ENCODE measurements around the gene WDFY4.

Gene WDFY4

DNA sequence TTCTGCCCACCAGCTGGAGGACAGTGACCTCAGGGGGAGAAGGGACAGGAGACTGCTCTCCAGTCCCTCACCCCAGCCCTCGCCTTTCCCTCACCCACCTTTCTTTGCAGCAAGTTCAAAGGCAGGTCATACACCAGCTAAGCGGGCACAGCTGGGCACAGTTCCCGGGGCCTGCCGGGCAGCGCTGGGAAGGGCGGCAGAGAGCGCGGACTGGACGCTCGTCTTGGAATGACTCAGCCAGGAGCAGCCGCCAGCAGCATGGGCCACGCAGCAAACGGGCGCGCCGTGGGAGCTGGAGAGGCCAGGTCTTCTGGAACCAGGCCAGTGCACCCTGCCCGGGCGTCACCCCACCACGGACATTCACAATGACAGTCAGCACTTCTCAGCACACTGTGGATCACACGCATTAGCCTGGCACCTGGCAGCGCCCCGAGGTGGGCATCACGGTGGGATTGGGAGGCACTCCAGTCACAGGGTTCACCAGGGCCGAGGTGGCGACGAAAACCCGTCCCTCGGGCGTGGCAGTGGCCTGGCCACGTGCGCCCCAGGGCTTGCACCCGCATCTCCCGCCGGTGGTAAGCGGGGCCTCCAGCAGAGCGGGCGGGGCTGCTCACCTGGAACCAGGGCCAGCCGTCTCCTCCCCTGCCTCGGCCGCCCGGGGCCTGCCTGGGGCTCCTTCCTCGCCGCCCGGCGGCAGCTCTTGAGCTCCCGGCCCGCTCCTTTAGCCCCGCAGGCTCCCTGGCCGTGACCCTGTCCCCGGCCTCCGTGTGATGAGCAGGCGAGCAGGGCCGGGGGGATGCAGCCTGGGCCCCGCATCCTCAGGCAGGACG is 29.0 kb upstream of the WDFY4 start:
- no peak for FAIRE-seq

DNA sequence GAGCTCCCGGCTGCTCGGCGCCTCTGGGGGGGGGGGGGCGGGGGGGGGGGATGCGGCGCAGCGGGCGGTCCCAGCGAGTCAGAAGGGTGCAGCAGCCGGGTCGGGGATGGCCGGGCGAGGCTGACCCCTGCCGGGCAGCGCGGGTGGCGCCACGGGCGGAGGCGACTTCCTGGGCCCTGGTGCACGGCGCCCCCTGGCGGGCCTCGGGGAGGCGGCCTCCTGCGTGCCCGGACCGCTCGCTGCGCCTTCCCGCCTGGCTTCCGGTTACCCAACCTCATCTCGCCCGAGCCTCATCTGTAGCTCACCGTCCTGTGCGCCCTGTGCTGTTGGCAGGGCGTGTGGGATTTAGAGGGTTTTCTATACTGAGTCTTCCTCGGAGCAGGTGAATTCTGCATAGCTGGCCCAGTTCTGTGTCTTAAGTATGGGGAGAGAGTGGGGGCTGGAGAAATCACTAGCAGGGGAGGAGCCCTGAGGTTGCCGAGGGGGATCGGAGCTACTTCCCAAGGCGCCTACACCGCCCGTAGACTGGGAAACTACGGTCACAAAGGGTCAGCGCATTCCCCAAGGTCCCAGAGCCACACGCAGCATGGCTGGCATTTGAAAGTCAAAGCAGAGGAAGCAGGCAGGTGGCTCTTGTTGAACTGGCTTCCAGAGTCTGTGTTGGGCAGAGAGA is 28.3 kb upstream of the WDFY4 start:
- FAIRE-seq: no peak

DNA sequence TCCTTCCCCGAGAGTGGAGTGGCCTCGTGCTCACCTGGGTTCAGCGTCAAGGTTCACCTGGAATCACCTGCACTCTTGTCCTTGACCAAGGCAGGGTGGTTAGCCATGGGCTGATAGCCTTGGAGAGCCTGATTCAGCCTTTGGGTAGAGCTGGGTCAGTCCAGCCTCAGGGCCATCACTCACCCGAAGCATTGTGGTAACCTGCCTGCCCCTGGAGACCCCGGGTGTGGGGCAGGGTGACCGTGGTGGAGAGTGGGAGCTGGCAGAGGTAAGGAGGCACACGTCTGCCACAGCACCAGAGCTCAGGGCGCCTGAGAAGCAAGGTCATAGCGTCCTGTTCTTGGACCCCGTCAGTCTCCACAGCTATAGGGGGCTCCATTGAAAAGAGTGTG is 27.8 kb upstream of the WDFY4 start:
- FAIRE-seq: no peak

DNA sequence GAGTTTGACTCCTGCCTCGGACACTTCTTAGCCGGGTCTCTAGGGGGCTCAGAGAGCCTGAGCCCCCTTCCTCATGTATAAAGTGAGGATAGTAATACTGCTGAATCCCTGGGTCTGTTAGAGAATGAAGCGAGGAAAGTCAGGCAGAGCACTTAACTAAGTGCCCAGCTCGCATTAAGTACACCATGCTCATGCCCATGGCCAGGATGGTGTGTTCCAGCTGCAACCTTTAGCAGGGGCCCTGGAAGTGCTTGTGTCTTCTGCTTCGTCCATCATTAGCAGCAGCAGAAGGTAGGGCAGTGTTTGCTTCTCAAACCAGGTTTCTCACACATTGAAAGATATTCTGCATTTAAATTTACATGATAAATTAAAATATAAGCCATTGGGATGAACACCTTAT is 27.3 kb upstream of the WDFY4 start:
- no peak for FAIRE-seq

DNA sequence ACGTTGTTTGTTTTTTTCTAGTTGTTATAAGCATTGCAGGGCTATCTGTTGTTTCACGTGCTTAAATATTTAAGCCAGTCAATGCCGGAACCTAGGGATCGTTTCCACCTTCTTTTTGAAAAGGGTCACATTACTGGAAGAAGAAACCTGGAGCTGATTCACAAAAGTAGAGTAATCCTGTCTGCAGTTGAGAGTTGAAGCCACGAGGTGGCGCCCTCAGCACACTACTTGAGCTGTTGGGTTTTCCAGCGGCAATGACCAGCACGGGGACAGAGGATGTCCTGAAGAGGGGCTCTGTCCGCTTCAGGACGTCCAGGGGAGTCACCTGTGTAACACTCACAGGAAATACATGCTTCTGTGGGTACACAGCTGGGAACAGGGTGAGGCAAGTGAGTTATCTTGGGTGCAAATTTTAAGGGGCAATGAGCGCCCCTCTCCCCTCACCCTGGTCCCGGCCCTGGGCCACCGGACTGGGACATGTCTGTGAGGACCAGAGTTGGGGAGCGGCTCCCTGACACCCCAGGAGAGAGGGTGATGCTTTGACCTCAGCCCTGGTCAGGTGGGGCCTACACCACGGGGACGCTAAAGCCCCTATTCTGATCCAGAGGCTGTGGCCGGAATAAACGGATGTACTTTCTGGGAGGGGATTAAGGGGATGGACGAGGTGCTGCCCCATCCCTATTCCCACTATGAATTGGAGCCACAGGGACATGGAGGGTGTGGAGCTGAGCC is 26.3 kb upstream of the WDFY4 start:
- no peak for FAIRE-seq

DNA sequence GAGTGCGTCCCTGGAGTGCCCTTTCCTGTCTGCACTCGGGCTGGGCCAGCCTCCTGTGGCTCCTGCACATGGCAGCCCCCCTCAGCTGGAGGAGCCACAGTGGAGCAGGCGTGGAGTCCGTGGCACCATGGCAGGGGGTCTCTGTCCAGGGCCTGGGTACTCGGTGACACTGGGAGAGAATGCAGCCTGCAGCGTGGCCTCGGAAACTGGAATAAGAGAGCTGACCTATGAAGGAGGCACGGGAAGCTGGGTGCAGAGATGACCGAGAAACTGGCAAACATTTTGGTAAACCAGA is 25.8 kb upstream of the WDFY4 start:
- FAIRE-seq: no peak

DNA sequence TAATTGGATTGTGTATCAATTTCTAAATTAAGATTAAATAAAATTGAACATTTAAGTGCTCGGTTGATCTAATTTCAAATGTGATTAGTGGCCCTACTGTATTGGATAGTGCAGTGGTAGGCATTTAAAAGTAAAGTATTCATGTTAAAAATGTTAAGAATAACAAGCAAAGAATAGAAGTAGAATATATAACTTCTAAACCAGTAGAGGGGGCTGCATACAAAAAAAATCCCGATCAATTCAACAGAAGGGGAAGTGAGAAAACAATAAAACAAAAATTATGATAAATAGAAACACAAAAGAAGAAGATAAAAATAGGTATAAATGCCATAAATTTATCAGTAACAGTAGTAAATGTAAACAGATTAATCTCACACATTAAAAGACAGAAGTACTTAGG is 24.9 kb upstream of the WDFY4 start:
- FAIRE-seq: no peak

DNA sequence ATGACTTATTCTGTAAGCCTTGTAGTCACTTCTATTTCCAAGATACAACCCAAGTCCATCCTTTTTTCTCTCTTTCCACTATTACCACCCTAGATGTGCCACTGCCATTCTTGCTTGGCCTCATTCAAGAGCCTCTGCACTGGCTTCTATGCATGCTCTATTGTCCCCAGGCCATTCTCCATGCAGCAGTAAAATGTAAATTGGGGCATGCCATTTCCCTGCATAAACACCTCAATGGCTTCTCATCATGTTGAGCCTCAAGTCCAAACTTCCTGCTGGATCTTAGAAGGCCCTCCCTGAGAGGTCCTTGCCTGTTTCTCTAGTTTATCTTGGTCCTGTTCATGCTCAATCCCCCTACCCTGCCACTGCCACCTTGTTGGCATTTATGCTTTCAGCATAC is 23.2 kb upstream of the WDFY4 start:
- no peak for FAIRE-seq

DNA sequence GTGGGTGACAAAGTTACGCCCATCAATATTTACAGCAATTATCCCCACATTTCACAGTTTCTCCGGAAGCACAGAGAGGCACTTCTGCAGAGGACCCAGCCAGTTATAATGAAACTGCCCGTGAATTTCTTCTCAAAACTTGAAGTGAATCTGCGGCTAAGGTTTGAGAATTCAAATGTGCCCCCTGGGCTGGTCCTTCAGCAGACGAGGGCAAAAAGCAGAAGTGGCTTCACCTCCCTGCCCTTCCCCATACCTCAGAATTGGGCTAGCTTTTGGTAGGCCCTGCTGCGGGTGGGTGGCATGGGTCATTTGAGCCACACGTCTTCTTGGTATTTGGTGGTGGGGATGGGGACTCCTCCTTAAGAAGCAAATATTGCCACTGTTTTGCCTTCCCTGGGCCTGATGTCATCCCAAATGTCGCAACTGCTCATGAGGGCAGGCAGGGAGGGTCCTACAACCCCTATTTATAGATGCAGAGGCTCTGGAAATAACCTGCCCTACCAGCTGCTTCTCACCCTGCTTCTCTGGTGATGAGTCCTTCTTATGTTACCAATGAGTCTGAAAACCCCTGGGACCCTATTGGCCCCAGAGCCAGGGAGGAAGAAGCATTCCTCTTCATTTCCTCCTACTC is 16.6 kb upstream of the WDFY4 start:
- FAIRE-seq: no peak

DNA sequence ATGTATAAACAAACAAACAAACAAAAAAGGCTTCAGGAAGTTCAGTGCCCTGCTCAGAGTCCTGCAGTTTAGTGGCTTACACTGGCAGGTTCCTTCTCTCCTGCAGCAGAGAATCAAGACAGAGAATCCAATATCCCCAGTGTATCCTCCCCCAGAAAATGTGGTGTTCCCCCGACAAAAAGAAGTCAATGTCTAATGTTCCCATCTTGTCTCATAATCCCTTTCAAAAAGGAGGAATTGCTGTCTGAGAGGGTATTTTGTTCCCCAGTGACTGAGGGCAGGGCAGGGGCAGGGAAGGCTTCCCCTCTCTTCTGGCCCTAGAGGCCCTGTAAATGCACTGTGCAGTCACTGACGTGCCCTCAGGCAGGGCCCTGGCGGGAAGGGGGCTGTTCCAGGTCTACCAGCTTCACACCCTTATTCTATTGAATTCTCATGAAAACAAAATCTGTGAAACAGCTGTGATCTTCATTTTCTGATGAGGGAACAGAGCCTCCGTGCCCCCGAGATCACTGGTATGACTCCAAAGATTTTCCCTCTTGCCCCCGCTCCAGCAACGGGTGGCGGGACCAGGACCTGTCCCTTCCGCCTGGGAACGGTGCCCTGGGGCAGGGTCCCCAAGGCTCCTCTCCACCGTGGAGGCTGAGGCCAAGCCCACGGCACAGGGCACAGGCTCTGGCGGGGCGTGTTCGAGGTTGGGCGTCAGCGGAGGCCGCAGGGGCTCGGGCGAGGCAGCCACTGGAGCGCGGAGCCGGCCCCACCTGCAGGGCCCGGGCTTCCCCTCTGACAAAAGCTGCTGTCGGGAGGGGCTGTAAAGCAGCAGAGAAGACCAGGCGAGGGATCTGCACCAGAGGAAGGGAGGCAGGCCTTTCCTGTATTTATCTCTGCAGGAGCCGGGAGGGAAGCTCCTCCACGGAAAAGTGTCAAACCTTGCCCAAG is 13.4 kb upstream of the WDFY4 start:
- no peak for FAIRE-seq

DNA sequence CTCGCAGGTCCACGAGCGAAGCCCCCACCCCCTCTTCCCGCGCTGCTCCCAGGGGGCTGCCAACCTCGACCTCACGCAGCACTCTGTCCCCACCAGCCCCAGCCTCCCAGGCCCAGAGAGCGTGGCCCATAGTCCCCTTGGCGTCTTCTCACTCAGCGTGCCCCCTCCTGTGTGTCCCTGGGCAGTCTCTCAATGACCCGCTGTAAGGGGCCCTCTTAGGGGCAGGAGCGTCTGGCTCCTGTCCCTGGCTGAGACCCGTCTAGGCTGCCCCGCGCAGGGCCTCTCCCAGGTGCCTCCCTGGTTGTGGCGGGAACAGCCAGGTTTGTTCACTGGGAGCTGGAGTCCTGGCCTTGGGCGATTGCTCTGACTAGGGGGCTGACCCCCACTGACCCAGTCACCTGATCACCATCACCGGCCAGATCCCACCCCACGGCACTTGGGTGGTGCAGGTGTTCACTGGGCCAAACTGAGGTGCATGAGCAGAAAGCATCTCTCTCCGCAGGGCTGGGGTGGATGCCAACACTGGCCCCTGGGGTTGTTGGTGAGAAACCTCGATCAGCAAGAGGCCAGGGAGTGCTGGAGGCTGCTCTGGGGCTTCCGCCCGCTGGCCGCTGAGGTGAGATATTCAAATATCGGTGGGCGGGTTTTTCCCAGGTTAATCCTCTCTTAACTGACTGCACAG is 12.6 kb upstream of the WDFY4 start:
- no peak for FAIRE-seq

DNA sequence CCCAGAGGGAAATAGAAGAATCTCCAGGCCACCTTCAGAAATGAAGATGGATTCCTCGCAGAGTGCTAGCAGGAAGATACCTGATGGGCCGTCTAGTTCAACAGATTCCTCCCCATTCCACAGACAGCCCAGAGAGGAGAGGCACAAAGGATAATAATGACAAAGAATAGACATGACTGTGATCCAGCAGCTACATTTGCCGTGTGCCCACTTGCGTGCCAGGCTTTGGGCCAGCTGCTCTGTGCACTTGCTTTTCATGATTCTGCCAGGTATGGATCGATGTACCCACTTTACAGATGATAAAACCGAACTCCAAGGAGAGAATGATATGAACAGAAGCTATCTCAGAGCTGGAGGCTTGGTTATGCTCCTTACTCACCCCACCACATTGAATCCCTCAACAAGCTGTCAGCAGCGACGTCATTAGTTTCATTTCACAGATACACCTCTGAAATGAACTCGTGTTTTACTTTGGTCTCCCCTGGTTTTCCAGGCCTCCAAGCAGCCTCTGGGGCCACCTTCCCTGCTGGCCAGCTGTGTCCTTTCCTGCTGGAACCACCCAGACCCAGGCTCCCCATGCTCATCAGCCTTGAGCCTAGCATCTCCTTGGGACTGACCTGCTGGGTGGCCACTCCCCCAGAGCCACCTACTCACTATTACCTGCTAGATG is 11.9 kb upstream of the WDFY4 start:
- no peak for FAIRE-seq

DNA sequence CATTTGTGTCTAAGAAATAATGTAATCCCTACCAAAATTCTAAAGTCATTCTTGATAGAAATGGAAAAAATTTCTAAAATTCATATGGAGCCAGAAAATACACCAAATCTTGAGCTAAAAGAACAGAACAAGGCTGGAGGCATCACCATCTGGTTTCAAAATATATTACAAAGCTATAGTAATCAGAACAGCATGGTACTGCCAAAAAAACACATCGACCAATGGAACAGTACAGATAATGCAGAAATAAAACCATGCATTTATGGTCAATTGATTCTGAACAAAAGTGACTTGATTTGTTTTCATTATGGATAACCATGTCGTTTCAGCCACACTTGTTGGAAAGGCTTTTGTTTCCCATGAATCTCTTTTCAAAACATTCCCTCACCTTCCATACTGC is 7.0 kb upstream of the WDFY4 start:
- FAIRE-seq: no peak

DNA sequence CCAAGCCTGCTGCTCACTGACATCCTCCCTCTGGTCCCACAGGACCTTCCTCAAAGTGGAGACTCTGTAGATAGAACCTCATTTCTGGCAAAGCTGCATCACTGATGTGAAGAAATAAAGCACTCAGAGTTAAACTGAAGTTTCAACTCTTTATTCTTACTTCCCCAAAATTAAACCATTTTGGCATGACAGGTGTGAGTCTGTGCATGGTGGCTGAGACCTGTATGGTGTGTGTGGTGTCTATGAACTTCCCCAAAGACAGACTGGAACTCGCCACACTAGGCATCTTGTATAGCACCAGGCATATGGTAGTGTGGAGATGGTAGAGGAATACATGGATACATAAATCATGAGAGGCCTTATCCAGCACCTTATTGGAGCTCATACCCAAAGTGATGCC is 6.6 kb upstream of the WDFY4 start:
- FAIRE-seq: no peak

DNA sequence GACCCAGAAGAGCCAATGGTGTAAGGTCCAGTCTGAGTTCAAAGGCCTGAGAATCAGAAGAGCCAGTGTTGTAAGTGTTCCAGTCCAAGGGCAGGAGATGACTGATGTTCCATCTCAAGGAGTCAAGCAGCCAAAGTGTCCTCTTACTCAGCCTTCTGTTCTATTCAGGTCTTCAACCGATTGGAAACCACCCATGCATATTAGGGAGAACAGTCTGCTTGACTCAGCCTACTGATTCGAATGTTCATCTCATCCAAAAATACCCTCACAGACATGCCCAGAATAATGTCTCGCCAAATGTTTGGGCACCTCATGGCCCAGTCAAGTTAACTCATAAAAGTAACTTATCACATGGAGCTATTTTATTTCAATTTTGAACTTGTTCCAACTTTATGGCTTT is 2.9 kb upstream of the WDFY4 start:
- no peak for FAIRE-seq

DNA sequence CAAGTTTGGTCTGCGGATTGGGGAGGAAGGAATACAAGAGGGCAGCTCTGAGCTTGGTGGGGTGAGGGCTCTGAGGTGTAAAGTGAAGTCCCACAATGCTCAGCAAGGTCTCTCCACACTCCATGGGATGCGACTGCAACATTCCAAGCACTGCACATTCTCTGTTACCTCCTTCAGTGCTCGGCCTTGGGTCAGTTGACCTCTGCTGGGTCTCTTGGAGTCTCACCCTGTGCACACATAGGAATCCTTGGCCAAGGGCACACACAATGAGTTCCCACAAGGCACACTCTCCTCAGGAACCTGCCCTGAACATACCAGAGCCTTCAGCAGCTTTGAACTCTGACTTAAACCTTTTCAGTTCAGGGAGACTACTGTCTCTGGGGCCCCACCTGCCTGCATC is 2.4 kb upstream of the WDFY4 start:
- no peak for FAIRE-seq

DNA sequence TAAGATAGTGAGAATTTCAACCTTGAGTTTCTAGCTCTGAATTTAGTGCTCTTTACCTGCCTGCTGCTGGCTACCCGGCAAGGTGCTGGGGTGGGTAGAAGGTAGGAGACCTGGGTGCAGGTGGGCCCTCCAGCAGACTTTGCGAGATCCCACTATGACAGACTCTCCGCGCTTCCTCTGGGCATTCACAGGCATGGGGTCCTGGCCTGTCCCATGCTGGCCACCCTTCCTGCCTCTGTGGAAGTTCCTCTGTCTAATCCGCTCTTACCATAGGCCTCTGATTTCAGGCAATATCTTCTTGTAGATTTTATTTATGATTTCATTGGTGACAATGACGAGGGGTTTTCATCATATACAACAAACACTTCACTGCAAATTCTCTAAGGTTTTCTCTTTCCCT is 1.2 kb upstream of the WDFY4 start:
- FAIRE-seq: no peak

DNA sequence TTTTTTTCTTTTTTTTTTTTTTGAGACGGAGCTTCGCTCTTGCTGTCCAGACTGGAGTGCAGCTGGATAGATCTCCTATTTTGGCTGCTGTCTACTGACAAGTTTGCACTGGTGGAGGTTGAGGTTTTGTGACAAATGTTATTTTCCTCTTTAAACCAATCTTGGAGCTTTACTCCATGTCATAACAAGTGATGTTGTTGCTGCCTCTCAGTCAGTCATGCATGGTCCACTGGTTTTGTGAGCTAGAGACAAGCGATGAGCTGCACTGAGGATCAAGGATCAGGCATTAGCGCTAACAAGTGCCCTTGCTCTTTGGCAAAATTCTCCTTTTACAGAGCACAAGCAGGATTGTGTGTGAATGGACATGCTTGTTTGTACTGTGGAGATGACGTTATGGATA is 805 bp upstream of the WDFY4 start:
- FAIRE-seq: no peak

DNA sequence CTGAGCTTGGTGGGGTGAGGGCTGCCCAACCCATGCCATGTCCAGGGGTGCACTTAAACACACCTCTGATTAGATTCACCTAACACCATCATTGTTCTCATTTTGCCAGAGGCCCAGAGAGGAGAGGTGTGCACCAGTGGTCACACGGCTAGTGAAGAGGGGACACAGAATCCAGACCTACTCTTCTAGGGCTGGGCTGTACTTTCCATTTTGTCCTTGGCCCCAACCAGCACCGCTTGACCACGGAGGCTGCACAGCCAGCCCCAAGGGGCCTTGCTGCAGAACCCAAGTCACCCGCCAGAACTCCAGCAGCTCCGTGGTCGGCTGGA is 246 bp upstream of the WDFY4 start:
- FAIRE-seq: no peak

DNA sequence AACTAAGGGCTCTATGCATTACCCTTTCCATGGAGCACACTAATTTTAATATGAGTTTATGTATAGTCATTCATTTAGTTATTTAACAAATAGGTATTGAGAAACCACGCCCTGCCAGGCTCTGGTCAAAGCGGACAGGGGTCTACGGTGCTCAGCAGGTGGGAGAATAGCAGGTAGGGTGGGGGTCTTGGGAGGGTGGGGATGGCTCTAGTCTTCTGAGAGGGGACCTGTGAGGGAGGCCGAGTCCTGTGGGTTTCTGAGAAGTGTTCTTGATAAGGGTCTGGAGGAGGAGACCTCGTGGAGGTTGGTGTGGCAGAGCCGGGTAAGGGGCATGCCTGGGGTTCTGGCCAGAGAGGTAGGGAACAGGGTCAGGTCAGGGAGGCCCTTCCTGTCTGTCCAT is 1.1 kb downstream of the WDFY4 start:
- no peak for FAIRE-seq

DNA sequence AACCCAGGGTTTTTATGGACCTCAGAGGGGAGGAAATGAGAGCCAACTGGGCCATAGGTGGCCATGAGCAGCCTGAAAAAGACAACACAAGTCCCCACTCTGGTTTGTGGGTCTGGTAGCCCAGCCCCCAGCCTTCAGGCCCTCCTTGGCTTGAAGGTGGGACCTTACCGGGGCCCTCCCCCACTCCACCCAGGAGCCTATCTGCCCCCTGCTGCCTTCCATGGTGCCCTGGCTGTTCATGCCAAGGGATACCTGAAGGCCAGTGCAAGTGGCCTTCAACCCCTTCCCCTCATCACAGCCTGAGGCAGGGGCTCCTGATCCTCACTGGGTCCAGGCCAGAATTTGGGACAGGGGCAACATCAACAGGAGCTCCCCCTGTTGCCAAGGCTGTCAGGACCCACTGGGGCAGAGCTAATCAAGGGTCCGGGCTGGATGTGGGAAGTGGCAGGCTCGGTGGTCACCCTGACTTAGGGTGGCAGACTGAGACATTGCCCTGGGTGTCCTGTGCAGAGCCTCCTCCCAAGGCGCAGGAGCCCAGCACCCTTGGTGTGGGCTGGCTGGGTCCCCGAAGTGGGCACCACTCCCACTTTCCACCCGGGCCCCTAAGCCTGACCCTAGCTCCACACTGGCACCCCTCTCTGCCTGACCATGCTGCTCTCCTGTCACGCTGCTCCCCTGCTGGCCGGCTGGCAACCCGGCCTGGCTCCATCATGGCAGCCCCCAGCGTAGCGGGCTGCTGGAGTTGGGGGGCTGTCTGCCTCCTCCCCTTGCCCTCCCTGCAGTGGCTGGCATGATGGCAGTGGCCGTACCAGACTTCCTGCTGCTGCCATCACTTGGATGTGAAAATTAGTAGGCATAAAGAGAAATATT is 6.4 kb downstream of the WDFY4 start:
- FAIRE-seq: no peak
